Measurements from ENCODE around the gene PIGK.
"Not testable (repeated sequence)": the region's sequence is repeated elsewhere in the genome, so short reads cannot be mapped to it uniquely, and the experiment has no call there.

PIGK gene

GRCh38 chr1:77193951-77194350 is 25.3 kb downstream of the PIGK start:
- Histone ChIP-seq H3K27me3 (ENCODE audit: insufficient read depth, low read depth, severe bottlenecking) (no peaks in the 10 kb centered on the region), H3K27ac (no peak overlapping the region)
- no peak for DNase-seq

GRCh38 chr1:77188770-77189169 is 30.5 kb downstream of the PIGK start:
- no peak for TF ChIP-seq CTCF (IDR thresholded peaks at IDR 0.05; ENCODE audit: low read depth, low read length)
- H3K27me3 ChIP-seq (ENCODE audit: insufficient read depth, low read depth, severe bottlenecking): no peaks in the 10 kb centered on the region
- DNase-seq: no peak
- no peaks in the 10 kb centered on the region for H3K36me3 ChIP-seq
- H3K9me3 ChIP-seq (ENCODE audit: severe bottlenecking): peaks cover 14% of the 10 kb centered on the region
- H3K27ac ChIP-seq: no peak overlapping the region
- H3K4me3 ChIP-seq (ENCODE audit: low read depth, low read length): no peak overlapping the region

More at GRCh38 chr1:77193951-77194350, 25.3 kb downstream of the PIGK start:
- H3K9me3 ChIP-seq (ENCODE audit: severe bottlenecking): no peaks in the 10 kb centered on the region
- H3K36me3 ChIP-seq: no peaks in the 10 kb centered on the region
- TF ChIP-seq CTCF (IDR thresholded peaks at IDR 0.05; ENCODE audit: low read depth, low read length): no peak
- no peak overlapping the region for H3K4me3 ChIP-seq (ENCODE audit: low read depth, low read length)

GRCh38 chr1:77186907-77187306 is 32.3 kb downstream of the PIGK start:
- not testable (repeated sequence) for H3K27me3 ChIP-seq (ENCODE audit: insufficient read depth, low read depth, severe bottlenecking); H3K36me3 ChIP-seq; DNase-seq; H3K27ac ChIP-seq; H3K4me3 ChIP-seq (ENCODE audit: low read depth, low read length)
- H3K9me3 ChIP-seq (ENCODE audit: severe bottlenecking): peaks cover 16% of the 10 kb centered on the region

- Histone ChIP-seq H3K36me3 (no peaks in the 10 kb centered on the region), H3K27me3 (ENCODE audit: insufficient read depth, low read depth, severe bottlenecking) (no peaks in the 10 kb centered on the region), H3K4me3 (ENCODE audit: low read depth, low read length) (no peak overlapping the region), H3K27ac (no peak overlapping the region), H3K9me3 (ENCODE audit: severe bottlenecking) (peaks cover 11% of the 10 kb centered on the region)
- no peak for DNase-seq
- no peak for TF ChIP-seq CTCF (IDR thresholded peaks at IDR 0.05; ENCODE audit: low read depth, low read length)
Measured at GRCh38 chr1:77182083-77182482, 37.1 kb downstream of the PIGK start.

- TF ChIP-seq CTCF (IDR thresholded peaks at IDR 0.05; ENCODE audit: low read depth, low read length): no peak
- Histone ChIP-seq H3K36me3 (no peaks in the 10 kb centered on the region), H3K27me3 (ENCODE audit: insufficient read depth, low read depth, severe bottlenecking) (no peaks in the 10 kb centered on the region), H3K4me3 (ENCODE audit: low read depth, low read length) (no peak overlapping the region), H3K27ac (no peak overlapping the region), H3K9me3 (ENCODE audit: severe bottlenecking) (peaks cover 16% of the 10 kb centered on the region)
- no peak for DNase-seq
Measured at GRCh38 chr1:77179632-77180031, 39.6 kb downstream of the PIGK start.

- Histone ChIP-seq H3K4me3 (ENCODE audit: low read depth, low read length) (no peak overlapping the region), H3K36me3 (no peaks in the 10 kb centered on the region), H3K27me3 (ENCODE audit: insufficient read depth, low read depth, severe bottlenecking) (no peaks in the 10 kb centered on the region), H3K9me3 (ENCODE audit: severe bottlenecking) (peaks cover 6% of the 10 kb centered on the region), H3K27ac (no peak overlapping the region)
- no peak for DNase-seq
- no peak for TF ChIP-seq CTCF (IDR thresholded peaks at IDR 0.05; ENCODE audit: low read depth, low read length)
Measured at GRCh38 chr1:77175230-77175844, 43.9 kb downstream of the PIGK start.
